GM19468 (cell line): Measurements from ENCODE around the gene FGD3.

Experiments used
- ATAC-seq: cut with Tn5 transposase; IDR thresholded peaks from one replicate; pipeline ENCODE4 v1.9.1; 2021; ENCODE audit warnings: mild to moderate bottlenecking, moderate library complexity, moderate number of reproducible peaks; ENCODE audit not compliant: unreplicated experiment; ENCODE audit errors: extremely low read depth

The FGD3 gene

GRCh38 chr9:93048566-93049448 lies 101.5 kb downstream of the FGD3 start:
- no peak for ATAC-seq

GRCh38 chr9:93049491-93049890 lies 102.2 kb downstream of the FGD3 start:
- ATAC-seq: no peak

GRCh38 chr9:93050231-93050630 lies 102.9 kb downstream of the FGD3 start:
- no peak for ATAC-seq

- no peak for ATAC-seq
Measured at GRCh38 chr9:93051680-93052089, 104.4 kb downstream of the FGD3 start.

GRCh38 chr9:93052791-93053540 lies 105.6 kb downstream of the FGD3 start:
- ATAC-seq: no peak

GRCh38 chr9:93053781-93054331 lies 106.5 kb downstream of the FGD3 start:
- no peak for ATAC-seq

- no peak for ATAC-seq
Measured at GRCh38 chr9:93054758-93055704, 107.7 kb downstream of the FGD3 start.

GRCh38 chr9:93057042-93057702 lies 109.8 kb downstream of the FGD3 start:
- ATAC-seq: no peak

GRCh38 chr9:93057703-93058354 lies 110.5 kb downstream of the FGD3 start:
- ATAC-seq: no peak

- peak; percentile 20 for ATAC-seq
Measured at GRCh38 chr9:93058355-93059010, 111.2 kb downstream of the FGD3 start, which contains the start of gene SUSD3. SUSD3 (plus strand) TSS chr9:93058701; CDS start chr9:93058743, 42 bp downstream.

- ATAC-seq: no peak
Measured at GRCh38 chr9:93059011-93059714, 111.8 kb downstream of the FGD3 start.

- no peak for ATAC-seq
Measured at GRCh38 chr9:93059715-93060578, 112.6 kb downstream of the FGD3 start.

- no peak for ATAC-seq
Measured at GRCh38 chr9:93060746-93061259, 113.5 kb downstream of the FGD3 start.

- ATAC-seq: no peak
Measured at GRCh38 chr9:93061260-93061751, 114.0 kb downstream of the FGD3 start.

GRCh38 chr9:93061791-93062763 lies 114.8 kb downstream of the FGD3 start:
- no peak for ATAC-seq
